IPS-20b (cell line): ENCODE data around the gene ECE2.

Experiments used
- H3K27ac ChIP-seq: one replicate; pipeline ENCODE4 v1.5.1; 2013; ENCODE audit warnings: low read length
- H3K27me3 ChIP-seq: 2 replicates; pipeline ENCODE4 v1.6.1; 2013; ENCODE audit warnings: mild to moderate bottlenecking, low read length, inconsistent platforms; ENCODE audit not compliant: insufficient read depth
- H3K36me3 ChIP-seq: 2 replicates; pipeline ENCODE4 v1.6.1; 2013; ENCODE audit warnings: low read depth, mild to moderate bottlenecking, inconsistent platforms, low read length, moderate library complexity; ENCODE audit not compliant: insufficient read depth
- H3K4me1 ChIP-seq: 2 replicates; pipeline ENCODE4 v1.6.1; 2013; ENCODE audit warnings: mild to moderate bottlenecking, control low read depth, inconsistent platforms, low read length, moderate library complexity; ENCODE audit not compliant: insufficient read depth
- H3K4me3 ChIP-seq: 2 replicates; pipeline ENCODE4 v1.5.1; 2013; ENCODE audit warnings: mild to moderate bottlenecking, low read length, inconsistent platforms
- H3K9ac ChIP-seq: 2 replicates; pipeline ENCODE4 v1.6.1; 2013; ENCODE audit warnings: low read depth, mild to moderate bottlenecking, inconsistent platforms, low read length, moderate library complexity
- H3K9me3 ChIP-seq: 2 replicates; pipeline ENCODE4 v1.6.1; 2013; ENCODE audit warnings: mild to moderate bottlenecking, low read depth, low read length, inconsistent platforms; ENCODE audit not compliant: insufficient read depth

Gene ECE2

GRCh38 chr3:184321666-184322065 lies 45.8 kb downstream of the ECE2 start:
- Histone ChIP-seq H3K27ac (no peak overlapping the region), H3K4me1 (no peaks in the 10 kb centered on the region), H3K9ac (no peak overlapping the region), H3K9me3 (no peaks in the 10 kb centered on the region), H3K36me3 (peaks cover 98% of the 10 kb centered on the region), H3K4me3 (no peak overlapping the region), H3K27me3 (no peaks in the 10 kb centered on the region)

GRCh38 chr3:184322731-184323487 lies 47.1 kb downstream of the ECE2 start:
- no peaks in the 10 kb centered on the region for H3K4me1 ChIP-seq

GRCh38 chr3:184323696-184324095 lies 47.9 kb downstream of the ECE2 start:
- Histone ChIP-seq H3K27me3 (no peaks in the 10 kb centered on the region), H3K36me3 (peaks cover 99% of the 10 kb centered on the region), H3K9me3 (no peaks in the 10 kb centered on the region), H3K4me3 (no peak overlapping the region), H3K27ac (no peak overlapping the region), H3K9ac (no peak overlapping the region), H3K4me1 (no peaks in the 10 kb centered on the region)

More at GRCh38 chr3:184322731-184323487, 47.1 kb downstream of the ECE2 start:
- Histone ChIP-seq H3K27ac (no peak overlapping the region), H3K9me3 (no peaks in the 10 kb centered on the region), H3K36me3 (peaks cover 98% of the 10 kb centered on the region), H3K27me3 (no peaks in the 10 kb centered on the region), H3K9ac (no peak overlapping the region), H3K4me3 (no peak overlapping the region)

DNA sequence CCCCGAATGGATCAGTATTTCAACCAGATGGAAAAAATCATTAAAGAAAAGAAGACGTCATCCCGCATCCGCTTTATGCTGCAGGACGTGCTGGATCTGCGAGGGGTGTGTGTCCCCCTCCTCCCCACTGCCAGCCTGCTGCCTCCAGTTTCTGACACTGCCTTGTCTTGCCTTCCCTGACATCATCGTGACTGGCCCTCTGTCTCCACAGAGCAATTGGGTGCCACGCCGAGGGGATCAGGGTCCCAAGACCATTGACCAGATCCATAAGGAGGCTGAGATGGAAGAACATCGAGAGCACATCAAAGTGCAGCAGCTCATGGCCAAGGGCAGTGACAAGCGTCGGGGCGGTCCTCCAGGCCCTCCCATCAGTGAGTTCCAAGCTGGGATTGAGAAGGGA lies 49.4 kb downstream of the ECE2 start:
- H3K36me3 ChIP-seq: peaks cover 100% of the 10 kb centered on the region
- no peak overlapping the region for H3K9ac ChIP-seq
- H3K4me1 ChIP-seq: no peaks in the 10 kb centered on the region
- no peaks in the 10 kb centered on the region for H3K9me3 ChIP-seq
- H3K27me3 ChIP-seq: no peaks in the 10 kb centered on the region
- no peak overlapping the region for H3K27ac ChIP-seq
- no peak overlapping the region for H3K4me3 ChIP-seq

GRCh38 chr3:184325715-184326369 lies 50.0 kb downstream of the ECE2 start:
- H3K27me3 ChIP-seq: no peaks in the 10 kb centered on the region
- H3K4me3 ChIP-seq: no peak overlapping the region
- H3K9me3 ChIP-seq: no peaks in the 10 kb centered on the region
- H3K36me3 ChIP-seq: peaks cover 98% of the 10 kb centered on the region
- no peak overlapping the region for H3K27ac ChIP-seq
- H3K4me1 ChIP-seq: no peaks in the 10 kb centered on the region
- H3K9ac ChIP-seq: no peak overlapping the region

DNA sequence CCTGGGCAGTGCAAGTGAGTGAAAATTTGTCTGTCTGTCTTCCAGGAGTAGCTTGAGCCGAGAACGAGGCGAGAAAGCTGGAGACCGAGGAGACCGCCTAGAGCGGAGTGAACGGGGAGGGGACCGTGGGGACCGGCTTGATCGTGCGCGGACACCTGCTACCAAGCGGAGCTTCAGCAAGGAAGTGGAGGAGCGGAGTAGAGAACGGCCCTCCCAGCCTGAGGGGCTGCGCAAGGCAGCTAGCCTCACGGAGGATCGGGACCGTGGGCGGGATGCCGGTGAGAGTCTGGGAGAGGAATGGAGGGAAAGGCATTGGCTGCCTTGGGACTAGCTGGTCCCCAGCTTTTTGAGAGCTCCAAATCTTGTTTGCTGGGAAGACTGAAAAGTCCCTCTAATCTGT lies 51.3 kb downstream of the ECE2 start:
- H3K9ac ChIP-seq: no peak overlapping the region
- peaks cover 98% of the 10 kb centered on the region for H3K36me3 ChIP-seq
- H3K27me3 ChIP-seq: no peaks in the 10 kb centered on the region
- H3K9me3 ChIP-seq: no peaks in the 10 kb centered on the region
- no peaks in the 10 kb centered on the region for H3K4me1 ChIP-seq
- H3K27ac ChIP-seq: no peak overlapping the region
- no peak overlapping the region for H3K4me3 ChIP-seq

- Histone ChIP-seq H3K36me3 (peaks cover 98% of the 10 kb centered on the region), H3K9ac (no peak overlapping the region), H3K9me3 (no peaks in the 10 kb centered on the region), H3K27me3 (no peaks in the 10 kb centered on the region), H3K4me3 (no peak overlapping the region), H3K27ac (no peak overlapping the region), H3K4me1 (no peaks in the 10 kb centered on the region)
Measured at GRCh38 chr3:184328516-184328915, 52.7 kb downstream of the ECE2 start.

DNA sequence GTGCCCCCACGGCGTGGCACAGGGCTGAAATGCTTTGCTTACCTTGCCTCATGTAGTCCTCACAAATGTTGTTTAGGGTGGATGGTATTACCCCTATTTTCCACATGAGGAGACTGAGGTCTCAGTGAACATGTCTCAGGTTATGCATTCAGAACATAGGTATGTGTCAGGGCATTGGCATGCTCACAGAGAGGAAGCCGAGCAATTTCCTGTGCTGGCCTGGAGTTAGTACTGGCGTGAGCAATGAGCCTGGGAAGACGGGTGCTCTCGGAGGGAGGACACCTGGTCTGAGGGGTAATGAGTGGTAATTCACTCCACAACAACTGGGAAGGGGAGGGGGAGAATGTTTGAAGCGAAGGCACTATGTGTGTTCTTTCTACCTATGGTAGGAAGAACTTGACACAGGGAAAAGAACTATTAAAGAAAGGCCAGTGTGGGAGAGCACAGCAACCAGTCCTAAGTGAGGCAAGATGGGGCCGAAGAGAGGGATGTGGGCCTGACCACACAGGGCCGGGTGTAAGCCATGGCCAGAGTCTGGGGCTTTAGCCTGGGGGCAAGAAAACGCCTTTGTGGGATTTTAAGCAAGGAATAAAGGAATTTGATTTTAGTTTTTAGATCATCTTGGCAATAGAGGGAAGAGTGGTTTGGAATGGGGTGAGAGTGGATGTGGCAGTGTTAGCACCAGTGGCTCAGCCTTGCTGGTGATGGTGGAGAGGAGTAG lies 56.7 kb downstream of the ECE2 start:
- H3K9me3 ChIP-seq: no peaks in the 10 kb centered on the region
- no peak overlapping the region for H3K27ac ChIP-seq
- H3K4me3 ChIP-seq: no peak overlapping the region
- H3K4me1 ChIP-seq: peaks cover 6% of the 10 kb centered on the region; the same call in 1 of the 2 replicates
- no peaks in the 10 kb centered on the region for H3K27me3 ChIP-seq
- no peak overlapping the region for H3K9ac ChIP-seq
- H3K36me3 ChIP-seq: peaks cover 75% of the 10 kb centered on the region

DNA sequence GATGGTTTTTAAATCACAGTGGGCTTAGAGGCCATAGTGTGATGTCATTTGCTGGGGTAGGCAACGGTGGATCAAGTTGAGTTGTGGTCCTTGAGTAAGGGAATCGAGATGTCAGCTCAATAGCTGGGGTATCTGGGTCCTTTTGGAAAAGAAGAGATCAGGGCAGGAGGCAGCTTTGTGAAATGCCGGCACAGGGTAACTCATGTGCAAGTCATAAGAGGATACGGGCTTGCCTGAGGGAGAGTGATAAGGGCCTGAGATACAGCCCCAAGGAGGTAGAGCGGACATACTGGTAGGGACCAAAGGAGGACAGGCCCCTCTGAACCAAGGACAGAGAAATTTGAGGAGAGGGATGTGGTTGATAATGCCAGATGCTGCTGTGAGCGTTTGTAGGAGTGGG lies 57.4 kb downstream of the ECE2 start:
- Histone ChIP-seq H3K36me3 (peaks cover 68% of the 10 kb centered on the region), H3K4me1 (peaks cover 9% of the 10 kb centered on the region; the same call in 1 of the 2 replicates), H3K27me3 (no peaks in the 10 kb centered on the region), H3K9me3 (no peaks in the 10 kb centered on the region), H3K9ac (no peak overlapping the region), H3K4me3 (no peak overlapping the region), H3K27ac (no peak overlapping the region)

DNA sequence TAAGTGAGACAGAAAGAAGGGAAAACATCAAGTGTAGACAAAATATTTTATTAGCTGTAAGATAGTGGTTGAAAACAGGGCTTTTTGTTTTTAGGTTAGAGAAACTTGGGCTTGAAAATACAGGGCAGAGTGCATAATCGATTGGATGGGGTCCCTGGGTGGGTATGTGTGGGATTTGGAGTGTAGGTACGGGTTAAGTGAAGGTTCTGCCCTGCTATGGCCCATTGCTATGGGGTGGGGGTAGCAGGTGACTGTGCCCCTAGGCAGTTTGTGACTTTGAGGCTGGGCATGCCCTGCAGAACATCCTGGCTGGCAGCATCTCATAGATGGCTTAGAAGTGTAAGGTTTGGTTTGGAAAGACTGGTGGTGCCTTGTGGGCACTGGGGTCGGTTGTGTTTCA lies 57.9 kb downstream of the ECE2 start:
- Histone ChIP-seq H3K4me1 (peaks cover 10% of the 10 kb centered on the region; the same call in 1 of the 2 replicates), H3K9ac (no peak overlapping the region), H3K27me3 (no peaks in the 10 kb centered on the region), H3K4me3 (no peak overlapping the region), H3K9me3 (no peaks in the 10 kb centered on the region), H3K27ac (no peak overlapping the region), H3K36me3 (peaks cover 63% of the 10 kb centered on the region)

- H3K27me3 ChIP-seq: no peaks in the 10 kb centered on the region
- H3K27ac ChIP-seq: no peak overlapping the region
- H3K9me3 ChIP-seq: no peaks in the 10 kb centered on the region
- no peak overlapping the region for H3K9ac ChIP-seq
- H3K4me1 ChIP-seq: peaks cover 15% of the 10 kb centered on the region; the same call in 1 of the 2 replicates
- H3K36me3 ChIP-seq: peaks cover 54% of the 10 kb centered on the region
- H3K4me3 ChIP-seq: no peak overlapping the region
Measured at GRCh38 chr3:184334470-184335158, 58.8 kb downstream of the ECE2 start.
